Stimulated activated naive B cell treated with anti-CD40 and anti-IgM and Interleukin-4, amounts not matched to agents 10 μg/mL and 1 μg/mL and 100 μg/mL, for 72 hours (primary cell): ENCODE data around the gene PRR33.

ENCODE experiments used
- ATAC-seq, 2 donors: fragments of 150-1000 bp; cut with Tn5 transposase; replicated peaks; 2 replicates each; pipeline ENCODE4 v1.10.0; 2021; ENCODE audit warnings: moderate library complexity in 1 of 2
- DNase-seq: peaks from one replicate; pipeline ENCODE4 v3.0.0; 2021
- H3K27ac Mint-ChIP-seq: one replicate; pipeline ENCODE4 v1.8.0; 2022; ENCODE audit warnings: mild to moderate bottlenecking, mixed read lengths
- H3K27me3 Mint-ChIP-seq, 2 donors: one replicate each; pipeline ENCODE4 v1.8.0; 2022; ENCODE audit warnings: mixed read lengths in 2 of 2
- H3K36me3 Mint-ChIP-seq, 2 donors: one replicate each; pipeline ENCODE4 v1.8.0; 2022; ENCODE audit warnings: mixed read lengths in 2 of 2, mild to moderate bottlenecking in 1 of 2
- H3K4me1 Mint-ChIP-seq, 2 donors: one replicate each; pipeline ENCODE4 v1.8.0; 2022; ENCODE audit warnings: mixed read lengths in 2 of 2, mild to moderate bottlenecking in 1 of 2
- H3K4me3 Mint-ChIP-seq, 2 donors: one replicate each; pipeline ENCODE4 v1.8.0; 2022; ENCODE audit warnings: mild to moderate bottlenecking in 2 of 2, mixed read lengths in 2 of 2, moderate library complexity in 1 of 2
- H3K9me3 Mint-ChIP-seq, 2 donors: one replicate each; pipeline ENCODE4 v1.8.0; 2022; ENCODE audit warnings: mixed read lengths in 2 of 2, mild to moderate bottlenecking in 1 of 2

PRR33 gene

GRCh38 chr11:1844221-1845094 is 47.2 kb downstream of the PRR33 start:
- ATAC-seq = peak in 1 of 2 donors; percentile 14
- H3K27me3 Mint-ChIP-seq = no peaks in the 10 kb centered on the region

GRCh38 chr11:1843796-1844195 is 47.9 kb downstream of the PRR33 start:
- Mint-ChIP-seq H3K27me3 (no peaks in the 10 kb centered on the region), H3K9me3 (no peaks in the 10 kb centered on the region), H3K36me3 (no peaks in the 10 kb centered on the region), H3K27ac (peak overlapping the region; percentile 74), H3K4me3 (peak overlapping the region; percentile 37 to 62), H3K4me1 (peaks cover 63 to 82% of the 10 kb centered on the region in 2 donors)
- ATAC-seq (no peak), DNase-seq (no peak)

More at GRCh38 chr11:1844221-1845094, 47.2 kb downstream of the PRR33 start:
- no peaks in the 10 kb centered on the region for H3K9me3 Mint-ChIP-seq
- DNase-seq = no peak
- H3K4me3 Mint-ChIP-seq = peak overlapping the region; percentile 62 to 64
- peaks cover 67 to 87% of the 10 kb centered on the region in 2 donors for H3K4me1 Mint-ChIP-seq
- no peaks in the 10 kb centered on the region for H3K36me3 Mint-ChIP-seq
- H3K27ac Mint-ChIP-seq = peak overlapping the region; percentile 83

- no peaks in the 10 kb centered on the region for H3K9me3 Mint-ChIP-seq
- H3K4me1 Mint-ChIP-seq = peaks cover 58 to 78% of the 10 kb centered on the region in 2 donors
- no peaks in the 10 kb centered on the region for H3K27me3 Mint-ChIP-seq
- no peak for ATAC-seq
- no peaks in the 10 kb centered on the region for H3K36me3 Mint-ChIP-seq
- H3K27ac Mint-ChIP-seq = peak overlapping the region; percentile 26
- DNase-seq = no peak
- H3K4me3 Mint-ChIP-seq = peak overlapping the region in 1 of 2 donors; percentile 39
These were observed 48.6 kb downstream of the PRR33 start for GRCh38 chr11:1843098-1843473.

- H3K4me3 Mint-ChIP-seq = peak overlapping the region in 1 of 2 donors; percentile 39
These were observed 49.3 kb downstream of the PRR33 start for GRCh38 chr11:1842149-1843097.

GRCh38 chr11:1841511-1842148 is 50.1 kb downstream of the PRR33 start:
- no peak overlapping the region for H3K4me3 Mint-ChIP-seq
- H3K27ac Mint-ChIP-seq = no peak overlapping the region

More at GRCh38 chr11:1842149-1843097, 49.3 kb downstream of the PRR33 start:
- ATAC-seq (no peak), DNase-seq (no peak)
- Mint-ChIP-seq H3K9me3 (no peaks in the 10 kb centered on the region), H3K27ac (peak overlapping the region; percentile 26), H3K27me3 (no peaks in the 10 kb centered on the region), H3K36me3 (no peaks in the 10 kb centered on the region), H3K4me1 (peaks cover 54 to 78% of the 10 kb centered on the region in 2 donors)

GRCh38 chr11:1840780-1841480 is 50.8 kb downstream of the PRR33 start:
- no peaks in the 10 kb centered on the region for H3K36me3 Mint-ChIP-seq
- DNase-seq (no peak), ATAC-seq (no peak)
- no peak overlapping the region for H3K27ac Mint-ChIP-seq
- no peaks in the 10 kb centered on the region for H3K9me3 Mint-ChIP-seq
- no peaks in the 10 kb centered on the region for H3K27me3 Mint-ChIP-seq
- no peak overlapping the region for H3K4me3 Mint-ChIP-seq
- peaks cover 41 to 64% of the 10 kb centered on the region in 2 donors for H3K4me1 Mint-ChIP-seq

More at GRCh38 chr11:1841511-1842148, 50.1 kb downstream of the PRR33 start:
- H3K4me1 Mint-ChIP-seq = peaks cover 47 to 72% of the 10 kb centered on the region in 2 donors
- no peaks in the 10 kb centered on the region for H3K9me3 Mint-ChIP-seq
- DNase-seq (no peak), ATAC-seq (no peak)
- H3K36me3 Mint-ChIP-seq = no peaks in the 10 kb centered on the region
- no peaks in the 10 kb centered on the region for H3K27me3 Mint-ChIP-seq

- no peaks in the 10 kb centered on the region for H3K9me3 Mint-ChIP-seq
- H3K36me3 Mint-ChIP-seq = no peaks in the 10 kb centered on the region
- H3K4me3 Mint-ChIP-seq = peak overlapping the region; percentile 70 to 75
- peaks cover 34 to 57% of the 10 kb centered on the region in 2 donors for H3K4me1 Mint-ChIP-seq
- DNase-seq (peak; percentile 66), ATAC-seq (peak; percentile 76 to 79)
- peak overlapping the region; percentile 95 for H3K27ac Mint-ChIP-seq
- no peaks in the 10 kb centered on the region for H3K27me3 Mint-ChIP-seq
These were observed 51.5 kb downstream of the PRR33 start for GRCh38 chr11:1839924-1840779.

GRCh38 chr11:1839204-1839923 is 52.3 kb downstream of the PRR33 start:
- H3K36me3 Mint-ChIP-seq = no peaks in the 10 kb centered on the region
- H3K27me3 Mint-ChIP-seq = peaks cover 0 to 3% of the 10 kb centered on the region in 2 donors
- peaks cover 27 to 49% of the 10 kb centered on the region in 2 donors for H3K4me1 Mint-ChIP-seq
- H3K4me3 Mint-ChIP-seq = peak overlapping the region; percentile 70 to 75
- peak overlapping the region; percentile 95 for H3K27ac Mint-ChIP-seq
- no peaks in the 10 kb centered on the region for H3K9me3 Mint-ChIP-seq
- DNase-seq (no peak), ATAC-seq (peak; percentile 0 to 3)

GRCh38 chr11:1838426-1839144 is 53.1 kb downstream of the PRR33 start, which contains the start of gene TNNI2:
Gene TNNI2 (plus strand): TSS chr11:1838981. CDS start chr11:1839697, 716 bp downstream.
- H3K36me3 Mint-ChIP-seq = no peaks in the 10 kb centered on the region
- H3K27ac Mint-ChIP-seq = peak within 1 kb of the TSS; percentile 95
- H3K9me3 Mint-ChIP-seq = no peaks in the 10 kb centered on the region
- ATAC-seq = no peak
- peaks cover 1 to 11% of the 10 kb centered on the region in 2 donors for H3K27me3 Mint-ChIP-seq
- peaks cover 22 to 41% of the 10 kb centered on the region in 2 donors for H3K4me1 Mint-ChIP-seq
- peak within 1 kb of the TSS; percentile 70 to 75 for H3K4me3 Mint-ChIP-seq
- DNase-seq = no peak
